HepG2 (cell line): ENCODE data around the gene VSTM1. TPM values are rescaled to one million over a fixed set of nuclear protein-coding genes. Genes with fewer than 3 reads are reported as not detected.

ENCODE experiments used
- ATAC-seq: fragments of 200-7000 bp; cut with Tn5 transposase; 3 replicates; pipeline ENCODE4 v1.9.1; 2020; ENCODE audit warnings: mild to moderate bottlenecking, moderate library complexity
- BruUV-seq: library from RNA; stranded (reverse); fragments of 400-500 nt; replicated peaks from 2 replicates; lab custom pipeline; 2021; lab: Mats Ljungman, UMichigan
- CTCF ChIA-PET: fragments of 300-600 bp; formaldehyde crosslinking; extraction: SDS; loops from one replicate; lab custom pipeline; 2021; ENCODE audit warnings: low total read pairs, inconsistent platforms, low intra/inter-chr PET ratio; lab: Yijun Ruan, JAX
- POLR2A ChIA-PET: fragments of 350-600 bp; sonication (Branson Sonifier 250); formaldehyde crosslinking; loops from one replicate; lab custom pipeline; 2020; ENCODE audit warnings: antibody characterized with exemption, inconsistent platforms; lab: Yijun Ruan, JAX
- DNase-seq: peaks from one replicate; pipeline ENCODE4 v3.0.0-alpha.2; 2015; ENCODE audit warnings: low spot score
- FAIRE-seq: peaks from 3 replicates; lab custom pipeline; 2011; peaks lifted over from hg19 to GRCh38; lab: Jason Lieb, UNC
- H2AFZ ChIP-seq: one replicate; pipeline ENCODE4 v1.6.1; 2011; ENCODE audit warnings: low read length, inconsistent platforms
- H3K27ac ChIP-seq: fragments of 300-600 bp; 3 replicates; pipeline ENCODE4 v1.8.0; 2011; ENCODE audit warnings: mixed run types, mild to moderate bottlenecking, mixed read lengths, low read length, inconsistent platforms; ENCODE audit not compliant: insufficient read depth; ENCODE audit errors: extremely low read length
- H3K27me3 ChIP-seq, 2 experiments: fragments of 200-600 bp in 1 of 2; 2 replicates in 1 of 2; 3 replicates in 1 of 2; pipeline versions ENCODE4 v1.6.0 to v1.8.0; 2011; ENCODE audit warnings: low read length in 2 of 2, mild to moderate bottlenecking in 2 of 2, moderate library complexity in 2 of 2, inconsistent platforms in 1 of 2; ENCODE audit not compliant: insufficient read depth in 2 of 2, control insufficient read depth in 1 of 2
- H3K36me3 ChIP-seq, 2 experiments: fragments of 200-600 bp in 1 of 2; replicated peaks in 1 of 2; 2 replicates in 1 of 2; 3 replicates in 1 of 2; pipeline versions ENCODE4 v1.5.1 to v1.8.0; 2011; ENCODE audit warnings: low read length in 2 of 2, inconsistent platforms in 1 of 2; ENCODE audit not compliant: insufficient read depth in 2 of 2, control insufficient read depth in 1 of 2
- H3K4me1 ChIP-seq: 2 replicates; pipeline ENCODE4 v1.5.1; 2012; ENCODE audit warnings: low read length, inconsistent platforms; ENCODE audit not compliant: insufficient read depth
- H3K4me2 ChIP-seq: 2 replicates; pipeline ENCODE4 v1.6.0; 2011; ENCODE audit warnings: low read depth, low read length, inconsistent platforms
- H3K4me3 ChIP-seq, 3 experiments: fragments of 200-600 bp in 1 of 3; sonication (generic), shearing (Covaris generic) in 1 of 3; replicated peaks in 1 of 3; 2 replicates each; pipeline ENCODE4 v1.5.1; 2011 to 2016; ENCODE audit warnings: low read length in 3 of 3, inconsistent platforms in 2 of 3, low read depth in 2 of 3, mild to moderate bottlenecking in 2 of 3, control low read depth in 1 of 3, mixed read lengths in 1 of 3; ENCODE audit not compliant: insufficient read depth in 1 of 3
- H3K79me2 ChIP-seq: one replicate; pipeline ENCODE4 v1.6.1; 2011; ENCODE audit warnings: low read length, inconsistent platforms; ENCODE audit not compliant: insufficient read depth
- H3K9ac ChIP-seq: 2 replicates; pipeline ENCODE4 v1.6.0; 2011; ENCODE audit warnings: mild to moderate bottlenecking, low read depth, low read length, inconsistent platforms; ENCODE audit not compliant: insufficient read depth
- H3K9me3 ChIP-seq: 2 replicates; pipeline ENCODE4 v1.5.1; 2012; ENCODE audit warnings: mild to moderate bottlenecking, low read length
- H4K20me1 ChIP-seq: 2 replicates; pipeline ENCODE4 v1.6.0; 2011; ENCODE audit warnings: inconsistent platforms, mild to moderate bottlenecking, low read length, moderate library complexity; ENCODE audit not compliant: insufficient read depth
- FIP1L1 ChIP-seq: fragments of 200-400 bp; formaldehyde crosslinking; IDR thresholded peaks from 2 replicates; pipeline ENCODE4 v1.6.1; 2018; ENCODE audit warnings: low read depth, mild to moderate bottlenecking, low read length, moderate library complexity, borderline replicate concordance; ENCODE audit not compliant: insufficient read depth
- IRF2 ChIP-seq: IDR thresholded peaks from 2 replicates; pipeline ENCODE4 v1.6.1; 2018; ENCODE audit warnings: missing genetic modification reagents, missing compliant biosample characterization
- U2AF2 ChIP-seq: fragments of 200-400 bp; formaldehyde crosslinking; IDR thresholded peaks from 2 replicates; pipeline ENCODE4 v1.6.1; 2017; ENCODE audit warnings: low read depth, mild to moderate bottlenecking, low read length
- ZNF407 ChIP-seq: sonication (generic); formaldehyde crosslinking; IDR thresholded peaks from one replicate; pipeline ENCODE4 v1.5.1; 2020; ENCODE audit warnings: mild to moderate bottlenecking, missing genetic modification reagents; ENCODE audit errors: not compliant biosample characterization
- ZNF557 ChIP-seq: sonication (generic); formaldehyde crosslinking; IDR thresholded peaks from 2 replicates; pipeline ENCODE4 v1.4.0; 2020; ENCODE audit warnings: missing genetic modification reagents
- ZNF781 ChIP-seq: sonication (generic); formaldehyde crosslinking; IDR thresholded peaks from 2 replicates; pipeline ENCODE4 v1.5.1; 2020; ENCODE audit warnings: borderline replicate concordance, mild to moderate bottlenecking, missing genetic modification reagents; ENCODE audit errors: not compliant biosample characterization
- ZSCAN30 ChIP-seq: sonication (generic); formaldehyde crosslinking; IDR thresholded peaks from 2 replicates; pipeline ENCODE4 v1.5.0; 2020; ENCODE audit warnings: mild to moderate bottlenecking, missing genetic modification reagents
- WGBS: methylation state at CpG from one replicate; pipeline ENCODE4 v1.1.6; 2017; ENCODE audit warnings: low lambda C conversion rate; 5-methylcytosine and 5-hydroxymethylcytosine counted together
- in situ Hi-C: cut with HindIII; loops from 2 replicates; pipeline ENCODE4 v1.10.0; 2017; ENCODE audit warnings: low pct_unique_long_range_greater_than_20kb; ENCODE audit not compliant: extremely low pct_ligation_motif_present
- intact Hi-C: fragments of 100-400 bp; cut with micrococcal nuclease; formaldehyde crosslinking; loops from one replicate; pipeline ENCODE4 v1.10.0; 2022; ENCODE audit not compliant: unreplicated experiment
- polyA plus RNA-seq, 8 experiments: library from polyadenylated mRNA; depleted of rRNA in 3 of 8; stranded (reverse) in 7 of 8; unstranded in 1 of 8; fragments of >200 nt; fragmentation: Illumina TruSeq in 4 of 8; extraction: Trizol in 4 of 8; gene quantifications; 2 replicates each; pipeline versions ENCODE4 v1.2.1 to v1.2.3, GENCODE V29; 2011 to 2016; ENCODE audit warnings: low read depth in 4 of 8, missing spikeins in 1 of 8, mixed read lengths in 1 of 8; ENCODE audit not compliant: insufficient read depth in 1 of 8
- total RNA-seq, 5 experiments: library from RNA; depleted of rRNA; stranded (reverse); fragments of >200 nt; fragmentation: Illumina TruSeq; extraction: Trizol; gene quantifications; 2 replicates each; pipeline ENCODE4 v1.2.3, GENCODE V29; 2016; ENCODE audit warnings: low read depth in 1 of 5
- TF ChIP-seq, protein P1 (sequence below): sonication (generic); formaldehyde crosslinking; IDR thresholded peaks from 2 replicates; pipeline ENCODE4 v1.8.1; 2023; ENCODE audit warnings: mild to moderate bottlenecking, missing genetic modification reagents

Gene VSTM1
- total and polyA plus RNA-seq, 2 of the 13 experiments (the other 11 are each of a cell fraction or from before 2014, with no cell fraction given), result not detected

GRCh38 chr19:53993448-53993847 lies 70.2 kb downstream of the VSTM1 start:
- intact Hi-C loops (no loop called here), in situ Hi-C loops (no loop called here)
- Histone ChIP-seq H3K4me3 (no peak overlapping the region), H4K20me1 (no peaks in the 10 kb centered on the region), H3K4me2 (no peak overlapping the region), H3K4me1 (no peaks in the 10 kb centered on the region), H3K36me3 (no peaks in the 10 kb centered on the region), H3K9ac (no peak overlapping the region), H3K79me2 (no peaks in the 10 kb centered on the region), H3K27me3 (peaks cover 8 to 49% of the 10 kb centered on the region in 2 experiments), H3K27ac (no peak overlapping the region), H3K9me3 (no peaks in the 10 kb centered on the region), H2AFZ (no peak overlapping the region)
- no peak for DNase-seq
- WGBS, result 7% methylated on average over 2 of the region's 3 CpGs
- no peak for ATAC-seq
- no TSS peak for BruUV-seq
- no peak for FAIRE-seq
- CTCF ChIA-PET, result no interaction called here
- POLR2A ChIA-PET, result no interaction called here
- no peak for TF ChIP-seq ZNF407 (CRISPR knock-in tag)
- TF ChIP-seq FIP1L1, result no peak
- TF ChIP-seq ZSCAN30 (CRISPR knock-in tag), result no peak
- TF ChIP-seq ZNF781 (CRISPR knock-in tag), result no peak
- TF ChIP-seq, protein P1, sequence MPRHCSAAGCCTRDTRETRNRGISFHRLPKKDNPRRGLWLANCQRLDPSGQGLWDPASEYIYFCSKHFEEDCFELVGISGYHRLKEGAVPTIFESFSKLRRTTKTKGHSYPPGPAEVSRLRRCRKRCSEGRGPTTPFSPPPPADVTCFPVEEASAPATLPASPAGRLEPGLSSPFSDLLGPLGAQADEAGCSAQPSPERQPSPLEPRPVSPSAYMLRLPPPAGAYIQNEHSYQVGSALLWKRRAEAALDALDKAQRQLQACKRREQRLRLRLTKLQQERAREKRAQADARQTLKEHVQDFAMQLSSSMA (CRISPR knock-in tag), result no peak
- no peak for TF ChIP-seq ZNF557 (CRISPR knock-in tag)
- TF ChIP-seq U2AF2, result no peak
- no peak for TF ChIP-seq IRF2 (CRISPR knock-in tag)
